ENCODE data around the gene CPN1. TPM values are rescaled to one million over a fixed set of nuclear protein-coding genes. Genes with fewer than 3 reads are reported as not detected.

Gene CPN1
- total and polyA plus RNA-seq, 2 donors (not counting 3 experiments of a cell fraction or from before 2014, with no cell fraction given): not detected

GRCh38 chr10:99996671-99997648, 84.7 kb downstream of the CPN1 start:
- dilution Hi-C loops (cut with MboI; ENCODE audit: extremely low pct_ligation_motif_present, low sequenced_read_pairs): no loop called here
- H3K27me3 ChIP-seq (ENCODE audit: control insufficient read depth in 2 of 2, insufficient read depth in 2 of 2, low read length in 2 of 2): no peaks in the 10 kb centered on the region

GRCh38 chr10:99995713-99996112, 86.0 kb downstream of the CPN1 start:
- Histone ChIP-seq H3K79me2 (ENCODE audit: control insufficient read depth, insufficient read depth, low read length) (peaks cover 97% of the 10 kb centered on the region), H3K4me2 (ENCODE audit: insufficient read depth, low read length) (no peak overlapping the region), H3K9me3 (replicated peaks; ENCODE audit: control insufficient read depth, insufficient read depth, low read length) (no peaks in the 10 kb centered on the region), H3K36me3 (ENCODE audit: control insufficient read depth in 2 of 2, extremely low read depth in 1 of 2, insufficient read depth in 2 of 2, low read length in 2 of 2) (peaks cover 0 to 12% of the 10 kb centered on the region in 2 experiments), H4K20me1 (replicated peaks; ENCODE audit: control insufficient read depth, extremely low read depth, insufficient read depth, low read length) (peaks cover 11% of the 10 kb centered on the region), H3K9me1 (replicated peaks; ENCODE audit: control insufficient read depth, extremely low read depth, insufficient read depth, low read length) (no peaks in the 10 kb centered on the region), H3K4me1 (ENCODE audit: control insufficient read depth, extremely low read depth, insufficient read depth, low read length) (peaks cover 40% of the 10 kb centered on the region), H3K4me3 (replicated peaks in 1 of 3; ENCODE audit: insufficient read depth in 1 of 3, low read depth in 1 of 3, low read length in 3 of 3) (no peak overlapping the region), H3K27me3 (ENCODE audit: control insufficient read depth in 2 of 2, insufficient read depth in 2 of 2, low read length in 2 of 2) (no peaks in the 10 kb centered on the region), H3K9ac (replicated peaks; ENCODE audit: extremely low read depth, insufficient read depth, low read length) (no peak overlapping the region), H2AFZ (ENCODE audit: low read depth, low read length) (no peak overlapping the region), H3K27ac (ENCODE audit: insufficient read depth, low read depth, low read length) (no peak overlapping the region)
- FAIRE-seq (no peak), DNase-seq (ENCODE audit: low read depth, low spot score) (no peak)
- no peak for TF ChIP-seq MYC (IDR thresholded peaks at IDR 0.05; ENCODE audit: low read depth, low read length)
- TF ChIP-seq, protein P1, sequence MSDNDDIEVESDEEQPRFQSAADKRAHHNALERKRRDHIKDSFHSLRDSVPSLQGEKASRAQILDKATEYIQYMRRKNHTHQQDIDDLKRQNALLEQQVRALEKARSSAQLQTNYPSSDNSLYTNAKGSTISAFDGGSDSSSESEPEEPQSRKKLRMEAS (IDR thresholded peaks at IDR 0.05; ENCODE audit: insufficient read depth, insufficient read length): no peak
- TF ChIP-seq POLR2AphosphoS5 (IDR thresholded peaks at IDR 0.05; ENCODE audit: insufficient read depth, low read depth, low read length): no peak
- TF ChIP-seq POLR2A (IDR thresholded peaks at IDR 0.05; ENCODE audit: low read depth, low read length): no peak
- no peak for TF ChIP-seq EZH2 (IDR thresholded peaks at IDR 0.05; ENCODE audit: borderline replicate concordance, low read depth, low read length, severe bottlenecking)
- TF ChIP-seq, protein P2, sequence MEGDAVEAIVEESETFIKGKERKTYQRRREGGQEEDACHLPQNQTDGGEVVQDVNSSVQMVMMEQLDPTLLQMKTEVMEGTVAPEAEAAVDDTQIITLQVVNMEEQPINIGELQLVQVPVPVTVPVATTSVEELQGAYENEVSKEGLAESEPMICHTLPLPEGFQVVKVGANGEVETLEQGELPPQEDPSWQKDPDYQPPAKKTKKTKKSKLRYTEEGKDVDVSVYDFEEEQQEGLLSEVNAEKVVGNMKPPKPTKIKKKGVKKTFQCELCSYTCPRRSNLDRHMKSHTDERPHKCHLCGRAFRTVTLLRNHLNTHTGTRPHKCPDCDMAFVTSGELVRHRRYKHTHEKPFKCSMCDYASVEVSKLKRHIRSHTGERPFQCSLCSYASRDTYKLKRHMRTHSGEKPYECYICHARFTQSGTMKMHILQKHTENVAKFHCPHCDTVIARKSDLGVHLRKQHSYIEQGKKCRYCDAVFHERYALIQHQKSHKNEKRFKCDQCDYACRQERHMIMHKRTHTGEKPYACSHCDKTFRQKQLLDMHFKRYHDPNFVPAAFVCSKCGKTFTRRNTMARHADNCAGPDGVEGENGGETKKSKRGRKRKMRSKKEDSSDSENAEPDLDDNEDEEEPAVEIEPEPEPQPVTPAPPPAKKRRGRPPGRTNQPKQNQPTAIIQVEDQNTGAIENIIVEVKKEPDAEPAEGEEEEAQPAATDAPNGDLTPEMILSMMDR (IDR thresholded peaks at IDR 0.05; ENCODE audit: extremely low read depth in 1 of 2, insufficient read depth in 1 of 2, low read depth in 1 of 2, low read length in 2 of 2): no peak
- TF ChIP-seq JUN (IDR thresholded peaks at IDR 0.05; ENCODE audit: borderline replicate concordance, insufficient read depth, insufficient read length, low read depth): no peak
- TF ChIP-seq FOS (IDR thresholded peaks at IDR 0.05; ENCODE audit: borderline replicate concordance, insufficient read depth, low read length): no peak
- no peak for TF ChIP-seq GATA2 (IDR thresholded peaks at IDR 0.05; ENCODE audit: insufficient read depth, insufficient read length, low read depth, low read length)
- ChIA-PET CTCF (interaction anchor here (1.2 to 4.1 kb wide), 8 partner anchors 10 to 69 kb away, joined by 3 to 29 read pairs (median 9); partner anchors contain the start of gene DNMBP), POLR2A (interaction anchor here (1.1 kb wide), 1 partner anchor 12 kb away, joined by 3 read pairs; no protein-coding TSS in a partner anchor)
- intact Hi-C loops (cut with micrococcal nuclease) (no loop called here), dilution Hi-C loops (cut with MboI; ENCODE audit: extremely low pct_ligation_motif_present, low sequenced_read_pairs) (no loop called here)
- no TSS peak for BruUV-seq (replicated peaks)

More at GRCh38 chr10:99996671-99997648, 84.7 kb downstream of the CPN1 start:
- peak; percentile 79 for DNase-seq (ENCODE audit: low read depth, low spot score)
- peak; percentile 43 for FAIRE-seq
- peaks cover 97% of the 10 kb centered on the region for H3K79me2 ChIP-seq (ENCODE audit: control insufficient read depth, insufficient read depth, low read length)
- no peak overlapping the region for H2AFZ ChIP-seq (ENCODE audit: low read depth, low read length)
- ChIA-PET POLR2A (interaction anchor here (1.1 to 1.6 kb wide), 2 partner anchors 9 to 13 kb away, joined by 3 to 9 read pairs; no protein-coding TSS in a partner anchor), CTCF (interaction anchor here (1.0 to 4.1 kb wide), 8 partner anchors 9 to 151 kb away, joined by 3 to 29 read pairs (median 5); partner anchors contain the start of gene DNMBP)
- no peaks in the 10 kb centered on the region for H3K9me3 ChIP-seq (replicated peaks; ENCODE audit: control insufficient read depth, insufficient read depth, low read length)
- no peaks in the 10 kb centered on the region for H3K9me1 ChIP-seq (replicated peaks; ENCODE audit: control insufficient read depth, extremely low read depth, insufficient read depth, low read length)
- intact Hi-C loops (cut with micrococcal nuclease): no loop called here
- H3K36me3 ChIP-seq (ENCODE audit: control insufficient read depth in 2 of 2, extremely low read depth in 1 of 2, insufficient read depth in 2 of 2, low read length in 2 of 2): peaks cover 0 to 12% of the 10 kb centered on the region in 2 experiments
- peaks cover 11% of the 10 kb centered on the region for H4K20me1 ChIP-seq (replicated peaks; ENCODE audit: control insufficient read depth, extremely low read depth, insufficient read depth, low read length)
- peak overlapping the region; percentile 37 for H3K9ac ChIP-seq (replicated peaks; ENCODE audit: extremely low read depth, insufficient read depth, low read length)
- H3K27ac ChIP-seq (ENCODE audit: insufficient read depth, low read depth, low read length): peak overlapping the region; percentile 52
- H3K4me3 ChIP-seq (replicated peaks in 1 of 3; ENCODE audit: insufficient read depth in 1 of 3, low read depth in 1 of 3, low read length in 3 of 3): no peak overlapping the region
- H3K4me1 ChIP-seq (ENCODE audit: control insufficient read depth, extremely low read depth, insufficient read depth, low read length): peaks cover 43% of the 10 kb centered on the region
- no TSS peak for BruUV-seq (replicated peaks)
- TF ChIP-seq JUN (IDR thresholded peaks at IDR 0.05; ENCODE audit: borderline replicate concordance, insufficient read depth, insufficient read length, low read depth): no peak
- peak; percentile 22 for TF ChIP-seq GATA2 (IDR thresholded peaks at IDR 0.05; ENCODE audit: insufficient read depth, insufficient read length, low read depth, low read length)
- peak overlapping the region; percentile 65 for H3K4me2 ChIP-seq (ENCODE audit: insufficient read depth, low read length)
